GM23338 (cell line): ENCODE measurements around the gene IMMP2L.

Source experiments
- CREB1 ChIP-seq: fragments of 250-450 bp; sonication (Bioruptor Pico); IDR thresholded peaks from 2 replicates; pipeline ENCODE4 v1.5.0; 2020; ENCODE audit warnings: low read depth, mild to moderate bottlenecking, moderate library complexity
- EZH2 ChIP-seq: fragments of 200-600 bp; sonication (generic); IDR thresholded peaks from one replicate; pipeline ENCODE4 v1.8.0; 2017; ENCODE audit warnings: antibody characterized with exemption, mild to moderate bottlenecking, low read depth; ENCODE audit not compliant: unreplicated experiment
- EZH2phosphoT487 ChIP-seq: fragments of 200-600 bp; sonication (generic); IDR thresholded peaks from one replicate; pipeline ENCODE4 v1.8.1; 2018; ENCODE audit warnings: antibody characterized with exemption; ENCODE audit not compliant: unreplicated experiment
- JUNB ChIP-seq: IDR thresholded peaks from one replicate; pipeline ENCODE4 v1.6.1; 2016; ENCODE audit warnings: antibody characterized with exemption; ENCODE audit not compliant: unreplicated experiment
- POLR2AphosphoS5 ChIP-seq: IDR thresholded peaks from 2 replicates; pipeline ENCODE4 v1.6.1; 2016; ENCODE audit warnings: antibody characterized with exemption, low read depth
- ZNF114 ChIP-seq: fragments of 250-450 bp; sonication (Bioruptor Pico); IDR thresholded peaks from 2 replicates; pipeline ENCODE4 v1.5.0; 2020; ENCODE audit warnings: mild to moderate bottlenecking, moderate library complexity
- ZNF331 ChIP-seq: fragments of 250-450 bp; sonication (Bioruptor Pico); IDR thresholded peaks from 2 replicates; pipeline ENCODE4 v1.5.0; 2020; ENCODE audit warnings: low read depth, mild to moderate bottlenecking, moderate library complexity
- TF ChIP-seq, protein P1 (sequence below), 2 experiments: fragments of 200-600 bp in 1 of 2; sonication (generic) in 1 of 2; conservative IDR thresholded peaks; 2 replicates each; pipeline versions ENCODE4 v1.5.1 to v1.6.1; 2016 to 2017; ENCODE audit warnings: antibody characterized with exemption in 2 of 2, low read depth in 2 of 2, mild to moderate bottlenecking in 2 of 2, moderate library complexity in 1 of 2
- TF ChIP-seq, protein P2 (sequence below): IDR thresholded peaks from one replicate; pipeline ENCODE4 v1.6.1; 2018; ENCODE audit warnings: antibody characterized with exemption; ENCODE audit not compliant: unreplicated experiment
- TF ChIP-seq, protein P3 (sequence below): IDR thresholded peaks from 2 replicates; pipeline ENCODE4 v1.6.1; 2016; ENCODE audit warnings: antibody characterized with exemption

DNA sequence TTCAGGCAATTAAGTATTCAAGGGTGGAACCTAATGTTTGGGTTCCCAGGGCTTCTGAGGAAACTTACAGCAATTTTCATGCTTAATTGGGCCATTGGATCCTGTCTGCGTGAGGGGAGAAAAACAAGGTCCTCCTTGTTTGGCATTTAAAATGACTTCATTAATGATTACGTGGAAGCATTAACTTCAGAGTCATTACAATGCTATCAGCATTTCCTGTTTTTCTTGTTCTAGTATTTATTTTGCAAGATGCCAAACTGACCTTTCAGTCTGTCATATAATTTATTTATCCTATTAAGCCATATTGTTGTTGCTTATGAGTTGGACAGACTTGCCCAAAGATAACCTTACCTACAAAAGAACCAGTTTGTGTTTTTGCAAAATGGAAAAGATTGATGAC is 795.4 kb downstream of the IMMP2L start:
- no peak for TF ChIP-seq EZH2phosphoT487
- TF ChIP-seq, protein P1, sequence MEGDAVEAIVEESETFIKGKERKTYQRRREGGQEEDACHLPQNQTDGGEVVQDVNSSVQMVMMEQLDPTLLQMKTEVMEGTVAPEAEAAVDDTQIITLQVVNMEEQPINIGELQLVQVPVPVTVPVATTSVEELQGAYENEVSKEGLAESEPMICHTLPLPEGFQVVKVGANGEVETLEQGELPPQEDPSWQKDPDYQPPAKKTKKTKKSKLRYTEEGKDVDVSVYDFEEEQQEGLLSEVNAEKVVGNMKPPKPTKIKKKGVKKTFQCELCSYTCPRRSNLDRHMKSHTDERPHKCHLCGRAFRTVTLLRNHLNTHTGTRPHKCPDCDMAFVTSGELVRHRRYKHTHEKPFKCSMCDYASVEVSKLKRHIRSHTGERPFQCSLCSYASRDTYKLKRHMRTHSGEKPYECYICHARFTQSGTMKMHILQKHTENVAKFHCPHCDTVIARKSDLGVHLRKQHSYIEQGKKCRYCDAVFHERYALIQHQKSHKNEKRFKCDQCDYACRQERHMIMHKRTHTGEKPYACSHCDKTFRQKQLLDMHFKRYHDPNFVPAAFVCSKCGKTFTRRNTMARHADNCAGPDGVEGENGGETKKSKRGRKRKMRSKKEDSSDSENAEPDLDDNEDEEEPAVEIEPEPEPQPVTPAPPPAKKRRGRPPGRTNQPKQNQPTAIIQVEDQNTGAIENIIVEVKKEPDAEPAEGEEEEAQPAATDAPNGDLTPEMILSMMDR (conservative IDR thresholded peaks at IDR 0.05; ENCODE audit: low read depth in 2 of 2) = no peak
- no peak for TF ChIP-seq POLR2AphosphoS5
- TF ChIP-seq EZH2 = no peak
- TF ChIP-seq, protein P2, sequence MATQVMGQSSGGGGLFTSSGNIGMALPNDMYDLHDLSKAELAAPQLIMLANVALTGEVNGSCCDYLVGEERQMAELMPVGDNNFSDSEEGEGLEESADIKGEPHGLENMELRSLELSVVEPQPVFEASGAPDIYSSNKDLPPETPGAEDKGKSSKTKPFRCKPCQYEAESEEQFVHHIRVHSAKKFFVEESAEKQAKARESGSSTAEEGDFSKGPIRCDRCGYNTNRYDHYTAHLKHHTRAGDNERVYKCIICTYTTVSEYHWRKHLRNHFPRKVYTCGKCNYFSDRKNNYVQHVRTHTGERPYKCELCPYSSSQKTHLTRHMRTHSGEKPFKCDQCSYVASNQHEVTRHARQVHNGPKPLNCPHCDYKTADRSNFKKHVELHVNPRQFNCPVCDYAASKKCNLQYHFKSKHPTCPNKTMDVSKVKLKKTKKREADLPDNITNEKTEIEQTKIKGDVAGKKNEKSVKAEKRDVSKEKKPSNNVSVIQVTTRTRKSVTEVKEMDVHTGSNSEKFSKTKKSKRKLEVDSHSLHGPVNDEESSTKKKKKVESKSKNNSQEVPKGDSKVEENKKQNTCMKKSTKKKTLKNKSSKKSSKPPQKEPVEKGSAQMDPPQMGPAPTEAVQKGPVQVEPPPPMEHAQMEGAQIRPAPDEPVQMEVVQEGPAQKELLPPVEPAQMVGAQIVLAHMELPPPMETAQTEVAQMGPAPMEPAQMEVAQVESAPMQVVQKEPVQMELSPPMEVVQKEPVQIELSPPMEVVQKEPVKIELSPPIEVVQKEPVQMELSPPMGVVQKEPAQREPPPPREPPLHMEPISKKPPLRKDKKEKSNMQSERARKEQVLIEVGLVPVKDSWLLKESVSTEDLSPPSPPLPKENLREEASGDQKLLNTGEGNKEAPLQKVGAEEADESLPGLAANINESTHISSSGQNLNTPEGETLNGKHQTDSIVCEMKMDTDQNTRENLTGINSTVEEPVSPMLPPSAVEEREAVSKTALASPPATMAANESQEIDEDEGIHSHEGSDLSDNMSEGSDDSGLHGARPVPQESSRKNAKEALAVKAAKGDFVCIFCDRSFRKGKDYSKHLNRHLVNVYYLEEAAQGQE = no peak
- no peak for TF ChIP-seq JUNB
- TF ChIP-seq, protein P3, sequence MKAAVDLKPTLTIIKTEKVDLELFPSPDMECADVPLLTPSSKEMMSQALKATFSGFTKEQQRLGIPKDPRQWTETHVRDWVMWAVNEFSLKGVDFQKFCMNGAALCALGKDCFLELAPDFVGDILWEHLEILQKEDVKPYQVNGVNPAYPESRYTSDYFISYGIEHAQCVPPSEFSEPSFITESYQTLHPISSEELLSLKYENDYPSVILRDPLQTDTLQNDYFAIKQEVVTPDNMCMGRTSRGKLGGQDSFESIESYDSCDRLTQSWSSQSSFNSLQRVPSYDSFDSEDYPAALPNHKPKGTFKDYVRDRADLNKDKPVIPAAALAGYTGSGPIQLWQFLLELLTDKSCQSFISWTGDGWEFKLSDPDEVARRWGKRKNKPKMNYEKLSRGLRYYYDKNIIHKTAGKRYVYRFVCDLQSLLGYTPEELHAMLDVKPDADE = no peak
- TF ChIP-seq CREB1 (CRISPR knock-in tag) = no peak
- TF ChIP-seq ZNF114 (CRISPR knock-in tag) = no peak
- no peak for TF ChIP-seq ZNF331 (CRISPR knock-in tag)
